ENCODE results near the gene SLC35G3. TPM values are rescaled to one million over a fixed set of nuclear protein-coding genes. Genes with fewer than 3 reads are reported as not detected.

Gene SLC35G3
- total RNA-seq, 1 experiment from 2014 or later = not detected

- H3K27me3 Mint-ChIP-seq (ENCODE audit: low read depth) = peaks cover 12% of the 10 kb centered on the region
- Histone ChIP-seq H2BK120ac (ENCODE audit: low read depth, low read length, poor library complexity, severe bottlenecking) (no peak overlapping the region), H3K79me2 (ENCODE audit: insufficient read depth, low read length) (no peaks in the 10 kb centered on the region), H3K27ac (ENCODE audit: insufficient read length, low read depth, low read length) (no peak overlapping the region), H4K5ac (ENCODE audit: insufficient read length, low read depth, low read length) (no peak overlapping the region), H3K56ac (ENCODE audit: insufficient read length, low read depth, low read length) (no peak overlapping the region), H2AFZ (ENCODE audit: low read length) (no peak overlapping the region), H3K27me3 (ENCODE audit: insufficient read depth, low read length) (no peaks in the 10 kb centered on the region), H2BK5ac (ENCODE audit: insufficient read length, low read length) (no peak overlapping the region), H3K4me2 (ENCODE audit: insufficient read depth, insufficient read length, low read length) (peak overlapping the region; percentile 72), H2BK12ac (ENCODE audit: insufficient read length, low read depth, low read length) (no peak overlapping the region), H3K23ac (ENCODE audit: insufficient read length, low read depth, low read length) (no peak overlapping the region), H4K91ac (ENCODE audit: insufficient read length, low read depth, low read length) (no peak overlapping the region), H3K4me1 (ENCODE audit: insufficient read depth, low read length) (peaks cover 3% of the 10 kb centered on the region; the same call in 1 of the 2 replicates), H3K14ac (ENCODE audit: insufficient read depth, low read length) (no peak overlapping the region), H2BK20ac (ENCODE audit: low read depth, low read length, poor library complexity, severe bottlenecking) (no peak overlapping the region), H2AK5ac (ENCODE audit: insufficient read length, low read length) (no peak overlapping the region), H4K20me1 (ENCODE audit: control insufficient read depth, insufficient read depth, insufficient read length) (no peaks in the 10 kb centered on the region), H3K9ac (ENCODE audit: extremely low read depth, insufficient read length, low read length) (peak overlapping the region; percentile 5), H2BK15ac (ENCODE audit: low read depth, low read length) (no peak overlapping the region), H3T11ph (ENCODE audit: low read length) (no peak overlapping the region), H3K9me3 (ENCODE audit: control insufficient read depth, low read depth, low read length) (no peaks in the 10 kb centered on the region), H3K4ac (ENCODE audit: low read depth, low read length) (no peak overlapping the region), H4K8ac (replicated peaks; ENCODE audit: insufficient read length, low read depth, low read length) (no peak overlapping the region), H3K18ac (ENCODE audit: insufficient read length, low read depth, low read length) (no peak overlapping the region), H3K23me2 (ENCODE audit: insufficient read length, low read depth, low read length, poor library complexity, severe bottlenecking) (peaks cover 10% of the 10 kb centered on the region), H3K79me1 (ENCODE audit: insufficient read depth, low read depth, low read length, poor library complexity, severe bottlenecking) (no peaks in the 10 kb centered on the region)
- H3K4me1 Mint-ChIP-seq = peaks cover 17 to 21% of the 10 kb centered on the region in 2 experiments
- no peaks in the 10 kb centered on the region for H3K9me3 Mint-ChIP-seq
- peak overlapping the region; percentile 91 to 93 for H3K4me3 Mint-ChIP-seq
- TF ChIP-seq CTCF (conservative IDR thresholded peaks at IDR 0.05) = peak; percentile 67
- H3K27ac Mint-ChIP-seq = peak overlapping the region in 1 of 3 experiments; percentile 60; a peak in 2 of 7 replicates
- no CpG with 5 or more reads among the region's 43 CpGs for WGBS (ENCODE audit: extremely low coverage, insufficient read length, low lambda C conversion rate)
- H3K36me3 Mint-ChIP-seq (ENCODE audit: insufficient read depth in 1 of 3, low read depth in 3 of 3) = 0 out of 7 replicates have a peak, but pooled peaks cover 0 to 2% (median 0%) of the 10 kb centered on the region in 3 experiments
- DNase-seq = peak; percentile 95
Observed at GRCh38 chr17:35242158-35242804, 48.1 kb upstream of the SLC35G3 start.

Measured in H9 (cell line).